ENCODE data around the gene SLC27A4. TPM values are rescaled to one million over a fixed set of nuclear protein-coding genes. Genes with fewer than 3 reads are reported as not detected.
"Not testable (repeated sequence)": the region's sequence is repeated elsewhere in the genome, so short reads cannot be mapped to it uniquely, and the experiment has no call there.

SLC27A4 gene
- total RNA-seq, 1 donor = 23.5 TPM

DNA sequence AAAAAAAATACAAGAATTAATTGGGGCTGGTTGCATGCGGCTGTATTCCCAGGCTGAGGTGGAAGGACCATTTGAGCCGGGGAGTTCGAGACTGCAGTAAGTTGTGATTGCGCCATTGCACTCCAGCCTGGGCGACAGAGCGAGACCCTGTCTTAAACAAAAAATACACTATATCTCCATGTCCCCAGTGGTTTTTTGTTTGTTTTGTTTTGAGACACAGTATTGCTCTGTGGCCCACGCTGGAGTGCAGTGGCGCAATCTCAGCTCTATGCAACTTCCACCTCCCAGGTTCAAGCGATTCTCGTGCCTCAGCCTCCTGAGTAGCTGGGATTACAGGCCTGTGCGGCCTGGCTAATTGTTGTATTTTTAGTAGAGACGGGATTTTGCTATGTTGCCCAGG lies 16.5 kb upstream of the SLC27A4 start:
- no peak for DNase-seq (ENCODE audit: low read depth)
- H3K4me3 ChIP-seq (ENCODE audit: low read depth, low read length) = peak overlapping the region; percentile 98
- TF ChIP-seq, protein P1, sequence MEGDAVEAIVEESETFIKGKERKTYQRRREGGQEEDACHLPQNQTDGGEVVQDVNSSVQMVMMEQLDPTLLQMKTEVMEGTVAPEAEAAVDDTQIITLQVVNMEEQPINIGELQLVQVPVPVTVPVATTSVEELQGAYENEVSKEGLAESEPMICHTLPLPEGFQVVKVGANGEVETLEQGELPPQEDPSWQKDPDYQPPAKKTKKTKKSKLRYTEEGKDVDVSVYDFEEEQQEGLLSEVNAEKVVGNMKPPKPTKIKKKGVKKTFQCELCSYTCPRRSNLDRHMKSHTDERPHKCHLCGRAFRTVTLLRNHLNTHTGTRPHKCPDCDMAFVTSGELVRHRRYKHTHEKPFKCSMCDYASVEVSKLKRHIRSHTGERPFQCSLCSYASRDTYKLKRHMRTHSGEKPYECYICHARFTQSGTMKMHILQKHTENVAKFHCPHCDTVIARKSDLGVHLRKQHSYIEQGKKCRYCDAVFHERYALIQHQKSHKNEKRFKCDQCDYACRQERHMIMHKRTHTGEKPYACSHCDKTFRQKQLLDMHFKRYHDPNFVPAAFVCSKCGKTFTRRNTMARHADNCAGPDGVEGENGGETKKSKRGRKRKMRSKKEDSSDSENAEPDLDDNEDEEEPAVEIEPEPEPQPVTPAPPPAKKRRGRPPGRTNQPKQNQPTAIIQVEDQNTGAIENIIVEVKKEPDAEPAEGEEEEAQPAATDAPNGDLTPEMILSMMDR (IDR thresholded peaks at IDR 0.05; ENCODE audit: insufficient read depth, low read length) = no peak

DNA sequence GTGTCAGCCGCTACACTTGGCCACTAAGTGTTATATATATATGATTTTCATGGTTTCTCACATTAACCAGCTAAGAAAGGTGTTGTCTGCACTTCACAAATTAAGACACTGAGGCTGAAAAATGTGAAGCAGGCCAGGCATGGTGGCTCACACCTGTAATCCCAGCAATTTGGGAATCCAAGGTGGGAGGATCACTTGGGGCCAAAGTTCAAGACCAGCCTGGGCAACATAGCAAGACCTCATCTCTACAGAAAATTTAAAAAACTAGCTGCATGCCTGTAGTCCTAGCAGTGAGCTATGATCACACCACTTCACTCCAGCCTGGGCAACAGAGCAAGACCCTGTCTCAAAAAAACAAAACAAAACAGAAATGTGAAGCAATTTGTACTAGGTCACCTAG lies 15.9 kb upstream of the SLC27A4 start:
- TF ChIP-seq, protein P1 (IDR thresholded peaks at IDR 0.05; ENCODE audit: insufficient read depth, low read length) = no peak
- H3K4me3 ChIP-seq (ENCODE audit: low read depth, low read length) = no peak overlapping the region
- no peak for DNase-seq (ENCODE audit: low read depth)

DNA sequence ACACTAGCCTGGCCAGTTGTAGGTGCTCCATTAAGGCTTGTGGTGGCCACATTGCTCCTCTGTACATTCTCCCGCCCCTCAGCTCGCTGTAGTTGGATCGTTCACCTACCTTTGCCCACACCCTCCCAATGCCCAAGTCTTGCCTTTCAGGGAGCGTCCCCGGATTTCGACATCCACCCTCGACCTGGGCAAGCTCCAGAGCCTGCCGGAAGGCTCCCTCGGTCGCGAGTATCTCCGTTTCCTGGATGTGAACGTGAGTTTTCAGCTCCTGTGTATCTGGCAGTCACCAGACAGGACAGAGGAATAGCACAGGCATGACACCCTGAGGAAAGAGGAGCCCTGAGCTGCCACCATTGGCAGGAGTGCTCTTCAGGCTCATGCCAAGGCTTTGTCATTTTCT lies 14.7 kb upstream of the SLC27A4 start:
- H3K4me3 ChIP-seq (ENCODE audit: low read depth, low read length) = no peak overlapping the region
- no peak for DNase-seq (ENCODE audit: low read depth)
- TF ChIP-seq, protein P1 (IDR thresholded peaks at IDR 0.05; ENCODE audit: insufficient read depth, low read length) = no peak

DNA sequence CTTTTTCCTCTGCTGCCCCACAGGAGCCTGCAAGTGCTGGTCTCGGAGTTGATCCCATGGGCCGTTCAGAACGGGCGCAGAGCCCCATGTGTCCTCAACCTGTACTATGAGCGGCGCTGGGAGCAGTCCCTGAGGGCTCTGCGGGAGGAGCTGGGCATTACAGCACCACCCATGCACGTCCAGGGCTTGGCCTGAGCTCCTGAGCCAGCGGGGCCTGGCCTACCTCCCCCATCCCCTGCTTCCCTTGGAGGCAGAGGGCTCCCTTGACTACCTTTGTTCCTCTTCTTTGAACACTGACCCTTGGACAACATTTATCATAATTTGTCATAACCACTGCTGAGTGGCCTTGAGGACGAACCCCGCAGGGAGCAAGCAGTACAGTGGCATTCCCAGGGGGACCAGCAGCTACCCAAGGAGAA lies 6.9 kb upstream of the SLC27A4 start:
- no peak for DNase-seq (ENCODE audit: low read depth)
- no peak overlapping the region for H3K4me3 ChIP-seq (ENCODE audit: low read depth, low read length)
- TF ChIP-seq, protein P1 (IDR thresholded peaks at IDR 0.05; ENCODE audit: insufficient read depth, low read length) = no peak

DNA sequence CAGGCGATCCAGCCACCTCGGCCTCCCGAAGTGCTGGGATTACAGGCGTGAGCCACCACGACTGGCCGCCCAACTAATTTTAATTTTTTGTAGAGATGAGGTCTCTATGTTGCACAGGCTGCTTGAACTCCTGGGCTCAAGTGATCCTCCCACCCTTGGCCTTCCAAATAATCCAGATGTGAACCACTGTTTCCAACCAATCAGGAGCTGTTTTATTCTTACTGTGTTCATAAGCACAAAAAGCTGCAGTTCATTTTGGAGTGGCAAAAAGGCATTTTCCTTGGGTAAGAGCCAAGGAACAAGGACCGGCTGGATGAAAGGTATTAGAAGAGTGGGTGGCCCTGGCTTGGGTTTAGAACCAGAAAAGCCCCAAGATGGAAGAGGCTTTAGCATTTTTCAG lies 5.2 kb upstream of the SLC27A4 start:
- H3K4me3 ChIP-seq (ENCODE audit: low read depth, low read length) = no peak overlapping the region
- DNase-seq (ENCODE audit: low read depth) = no peak
- TF ChIP-seq, protein P1 (IDR thresholded peaks at IDR 0.05; ENCODE audit: insufficient read depth, low read length) = no peak

DNA sequence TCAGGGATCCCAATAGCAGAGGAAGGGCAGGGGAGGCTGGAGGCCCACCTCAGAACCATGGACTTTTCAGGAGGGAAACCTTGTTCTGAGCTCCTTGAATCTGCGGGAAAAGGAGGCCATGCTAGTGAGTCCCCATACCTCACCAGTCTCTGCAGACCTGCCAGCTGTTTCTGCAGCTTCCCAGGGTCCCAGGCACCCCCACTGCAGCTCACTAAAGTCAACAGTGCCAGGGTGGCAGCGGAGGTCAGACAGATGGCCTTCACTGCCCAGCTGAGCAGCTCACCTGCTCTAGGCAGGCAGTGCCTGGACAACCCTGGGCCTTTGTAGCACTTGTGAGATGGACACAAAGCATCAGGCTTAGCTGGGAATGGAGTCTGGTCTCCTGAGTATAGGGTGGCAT lies 4.4 kb upstream of the SLC27A4 start:
- TF ChIP-seq, protein P1 (IDR thresholded peaks at IDR 0.05; ENCODE audit: insufficient read depth, low read length) = no peak
- no peak for DNase-seq (ENCODE audit: low read depth)
- H3K4me3 ChIP-seq (ENCODE audit: low read depth, low read length) = no peak overlapping the region

DNA sequence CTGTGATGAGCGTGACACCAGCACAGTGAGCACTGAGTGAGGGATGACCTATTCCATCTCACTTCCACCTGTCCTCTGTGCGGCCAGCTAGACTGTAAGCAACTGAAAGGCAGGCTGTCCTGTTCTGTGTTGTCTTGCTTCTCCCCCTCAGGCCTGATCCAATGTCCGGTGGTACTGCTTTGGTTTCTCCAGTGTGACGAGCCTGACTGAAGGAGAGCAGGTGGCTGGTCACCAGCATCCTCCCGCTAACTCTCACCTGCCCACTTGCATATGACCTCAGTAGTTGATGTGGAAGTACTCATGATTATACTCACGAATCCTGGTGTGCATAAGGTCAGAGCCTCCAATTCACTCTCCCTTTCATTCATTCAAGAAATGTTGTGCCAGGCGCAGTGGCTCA lies 2.4 kb upstream of the SLC27A4 start:
- H3K4me3 ChIP-seq (ENCODE audit: low read depth, low read length) = no peak overlapping the region
- TF ChIP-seq, protein P1 (IDR thresholded peaks at IDR 0.05; ENCODE audit: insufficient read depth, low read length) = no peak
- DNase-seq (ENCODE audit: low read depth) = no peak

DNA sequence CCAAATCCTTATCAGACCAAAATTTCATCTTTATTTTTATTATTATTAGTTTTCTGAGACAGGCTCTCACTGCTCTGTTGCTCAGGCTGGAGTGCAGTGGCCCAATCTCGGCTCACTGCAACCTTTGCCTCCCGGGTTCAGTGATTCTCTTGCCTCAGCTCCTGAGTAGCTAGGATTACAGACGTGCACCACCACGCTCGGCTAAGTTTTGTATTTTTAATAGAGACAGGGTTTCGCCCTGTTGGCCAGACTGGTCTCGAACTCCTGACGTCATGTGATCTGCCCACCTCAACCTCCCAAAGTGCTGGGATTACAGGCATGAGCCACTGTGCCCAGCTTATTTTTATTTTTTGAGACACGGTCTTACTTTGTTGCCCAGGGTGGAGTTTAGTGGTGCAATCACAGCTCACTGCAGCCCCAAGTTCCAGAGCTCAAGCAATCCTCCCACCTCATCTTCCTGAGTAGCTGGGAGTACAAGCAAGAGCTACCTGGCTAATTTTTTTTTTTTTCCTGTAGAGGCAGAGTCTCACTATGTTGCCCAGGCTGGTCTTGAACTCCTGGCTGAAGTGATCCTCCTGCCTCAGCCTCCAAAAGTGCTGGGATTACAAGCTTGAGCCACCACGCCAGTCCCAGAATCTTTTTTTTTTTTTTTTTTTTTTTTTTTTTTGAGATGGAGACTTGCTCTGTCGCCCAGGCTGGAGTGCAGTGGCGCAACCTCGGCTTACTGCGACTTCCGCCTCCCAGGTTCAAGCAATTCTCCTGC lies 1.3 kb upstream of the SLC27A4 start:
- not testable (repeated sequence) for H3K4me3 ChIP-seq (ENCODE audit: low read depth, low read length); DNase-seq (ENCODE audit: low read depth)

All from fibroblast of the aortic adventitia (primary cell).